ENCODE results near the gene LDHA.
"Not testable (repeated sequence)": the region's sequence is repeated elsewhere in the genome, so short reads cannot be mapped to it uniquely, and the experiment has no call there.

The LDHA gene

DNA sequence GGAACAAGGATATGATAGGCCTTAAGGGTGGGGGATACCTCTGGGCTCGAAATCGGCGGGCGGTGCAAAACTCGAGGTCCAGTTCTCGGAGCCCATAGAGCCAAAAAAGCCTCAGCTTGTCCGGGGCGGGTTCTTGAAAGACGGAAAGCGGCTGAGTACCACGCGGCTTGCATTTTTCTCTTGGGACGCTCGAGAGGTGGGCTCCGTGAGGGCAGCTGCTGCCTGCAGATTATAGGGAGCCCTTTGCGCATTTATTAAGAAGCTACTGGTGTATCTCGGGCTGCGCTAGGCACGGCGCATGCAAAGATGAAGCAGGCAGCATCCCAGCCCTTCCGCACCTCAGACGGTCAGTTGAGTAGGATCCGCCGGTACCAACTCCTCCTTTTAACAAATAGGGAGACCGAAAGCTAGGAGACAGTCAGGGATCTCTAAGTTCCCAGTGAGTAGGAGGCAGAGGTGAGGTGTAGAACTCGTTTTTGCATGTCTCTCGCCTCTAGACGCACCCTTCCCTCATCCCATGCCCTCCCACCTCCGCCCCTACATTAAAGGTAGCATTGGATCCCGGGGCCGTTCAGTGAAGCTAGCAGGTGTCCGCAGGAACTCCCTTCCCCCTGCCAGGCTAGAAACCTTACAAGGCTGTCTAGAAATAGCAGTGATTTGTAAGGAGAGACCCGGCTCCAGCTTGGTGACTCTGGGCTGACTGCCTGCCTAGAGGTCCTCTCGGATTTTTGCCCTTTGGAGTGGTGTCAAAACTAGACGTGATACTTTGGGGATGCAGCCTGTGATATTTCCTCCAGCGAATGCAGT, 768 bp downstream of the LDHA start:
- peak; percentile 12 for DNase-seq

DNA sequence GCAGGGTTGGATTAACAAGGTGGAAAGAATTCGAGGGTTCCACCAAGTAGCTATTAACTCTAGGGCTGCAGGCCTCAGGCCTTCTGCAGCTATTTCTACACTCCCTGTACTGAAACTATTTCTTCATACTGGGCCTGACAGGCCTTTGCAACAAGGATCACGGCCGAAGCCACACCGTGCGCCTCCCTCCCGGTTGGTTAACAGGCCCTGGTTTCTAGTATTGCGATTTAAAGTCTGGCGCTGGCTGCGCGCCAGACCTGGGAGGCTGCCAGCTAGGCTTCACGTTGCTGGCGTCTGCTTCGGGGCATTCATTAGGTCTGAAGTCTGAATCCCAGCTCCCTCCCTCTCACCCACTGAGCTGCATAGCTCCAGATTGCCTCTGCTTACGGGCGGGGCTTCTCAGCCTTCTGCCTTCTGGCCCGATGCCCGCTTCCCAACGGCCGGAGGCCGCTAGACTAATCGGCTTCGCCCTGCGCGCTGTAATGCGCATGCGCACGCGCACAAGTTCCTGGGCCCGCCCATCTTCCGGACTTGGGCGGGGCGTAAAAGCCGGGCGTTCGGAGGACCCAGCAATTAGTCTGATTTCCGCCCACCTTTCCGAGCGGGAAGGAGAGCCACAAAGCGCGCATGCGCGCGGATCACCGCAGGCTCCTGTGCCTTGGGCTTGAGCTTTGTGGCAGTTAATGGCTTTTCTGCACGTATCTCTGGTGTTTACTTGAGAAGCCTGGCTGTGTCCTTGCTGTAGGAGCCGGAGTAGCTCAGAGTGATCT, 1.6 kb downstream of the LDHA start:
- DNase-seq = peak; percentile 95

DNA sequence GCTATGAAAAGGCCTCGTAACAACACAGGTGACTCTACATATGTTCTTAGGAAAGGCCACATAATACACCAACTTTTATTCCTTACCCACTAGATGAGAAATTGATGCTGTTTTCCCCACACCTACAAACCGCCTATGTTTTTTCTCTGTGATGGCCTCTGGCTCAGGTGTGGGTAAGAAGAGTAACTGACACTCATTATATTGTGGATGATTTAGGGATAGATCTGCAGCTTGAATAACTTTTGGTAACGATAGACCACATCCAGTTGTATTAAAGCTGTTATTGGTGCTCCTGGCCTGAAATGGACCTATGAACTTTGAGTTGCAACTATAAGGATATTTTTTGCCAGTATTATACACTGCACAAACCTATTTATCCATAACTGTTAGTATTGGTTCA, 3.6 kb downstream of the LDHA start:
- DNase-seq = no peak

DNA sequence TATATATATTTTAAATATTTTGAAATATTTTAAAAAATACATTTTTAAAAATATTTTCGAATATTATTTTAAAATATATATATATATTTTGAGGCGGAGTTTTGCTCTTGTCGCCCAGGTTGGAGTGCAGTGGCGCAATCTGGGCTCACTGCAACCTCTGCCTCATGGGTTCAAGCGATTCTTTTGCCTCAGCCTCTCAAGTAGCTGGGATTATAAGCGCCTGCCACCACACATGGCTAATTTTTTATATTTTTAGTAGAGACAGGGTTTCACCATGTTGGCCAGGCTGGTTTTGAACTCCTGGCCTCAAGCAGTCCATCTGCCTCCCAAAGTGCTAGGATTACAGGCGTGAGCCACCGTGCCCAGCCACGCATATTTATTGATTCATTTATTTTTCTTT, 6.7 kb downstream of the LDHA start:
- DNase-seq = not testable (repeated sequence)

DNA sequence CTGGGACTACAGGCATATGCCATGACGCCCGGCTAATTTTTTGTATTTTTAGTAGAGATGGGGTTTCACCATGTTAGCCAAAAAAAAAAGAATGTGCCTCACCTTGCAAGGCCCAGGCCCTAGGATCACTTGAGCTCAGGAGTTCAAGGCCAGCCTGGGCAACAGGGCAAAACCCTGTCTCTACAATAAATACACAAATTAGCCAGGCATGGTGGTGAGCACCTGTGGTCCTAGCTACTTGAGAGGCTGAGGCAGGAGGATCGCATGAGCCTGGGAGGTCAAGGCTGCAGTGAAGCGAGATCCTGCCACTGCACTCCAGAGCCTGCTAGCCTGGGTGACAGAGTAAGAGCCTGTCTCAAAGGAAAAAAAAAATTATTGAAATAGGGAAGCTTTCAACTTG, 9.7 kb downstream of the LDHA start:
- no peak for DNase-seq

DNA sequence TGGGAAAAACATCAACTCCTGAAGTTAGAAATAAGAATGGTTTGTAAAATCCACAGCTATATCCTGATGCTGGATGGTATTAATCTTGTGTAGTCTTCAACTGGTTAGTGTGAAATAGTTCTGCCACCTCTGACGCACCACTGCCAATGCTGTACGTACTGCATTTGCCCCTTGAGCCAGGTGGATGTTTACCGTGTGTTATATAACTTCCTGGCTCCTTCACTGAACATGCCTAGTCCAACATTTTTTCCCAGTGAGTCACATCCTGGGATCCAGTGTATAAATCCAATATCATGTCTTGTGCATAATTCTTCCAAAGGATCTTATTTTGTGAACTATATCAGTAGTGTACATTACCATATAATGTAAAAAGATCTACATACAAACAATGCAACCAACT, 13.0 kb downstream of the LDHA start:
- DNase-seq = not testable (repeated sequence)

DNA sequence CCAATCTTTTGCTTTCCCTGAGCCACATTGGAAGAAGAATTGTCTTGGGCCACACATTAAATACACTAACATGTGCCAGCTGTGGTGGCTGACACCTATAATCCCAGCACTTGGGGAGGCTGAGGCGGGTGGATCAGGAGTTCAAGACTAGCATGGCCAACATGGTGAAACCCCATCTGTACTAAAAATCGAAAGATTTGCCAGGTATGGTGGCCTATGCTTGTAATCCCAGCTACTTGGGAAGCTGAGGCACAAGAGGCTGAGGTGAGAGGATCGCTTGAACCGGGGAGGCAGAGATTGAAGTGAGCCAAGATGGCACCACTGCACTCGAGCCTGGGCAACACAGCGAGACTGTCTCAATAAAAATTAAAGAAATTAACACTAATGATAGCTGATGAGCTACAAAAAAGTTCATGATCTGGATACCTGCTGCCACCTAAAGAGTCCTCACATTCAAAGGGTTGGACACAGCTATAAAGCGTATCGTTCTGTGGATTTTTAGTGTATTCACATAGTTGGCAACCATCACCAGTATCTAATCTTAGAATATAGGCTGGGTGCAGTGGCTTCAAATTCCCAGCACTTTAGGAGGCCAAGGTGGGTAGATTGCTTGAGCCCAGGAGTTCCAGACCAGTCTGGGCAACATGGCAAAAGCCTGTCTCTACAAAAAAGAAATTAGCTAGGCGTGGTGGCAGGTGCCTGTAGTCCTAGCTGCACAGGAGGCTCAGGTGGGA, 14.4 kb downstream of the LDHA start:
- no peak for DNase-seq

DNA sequence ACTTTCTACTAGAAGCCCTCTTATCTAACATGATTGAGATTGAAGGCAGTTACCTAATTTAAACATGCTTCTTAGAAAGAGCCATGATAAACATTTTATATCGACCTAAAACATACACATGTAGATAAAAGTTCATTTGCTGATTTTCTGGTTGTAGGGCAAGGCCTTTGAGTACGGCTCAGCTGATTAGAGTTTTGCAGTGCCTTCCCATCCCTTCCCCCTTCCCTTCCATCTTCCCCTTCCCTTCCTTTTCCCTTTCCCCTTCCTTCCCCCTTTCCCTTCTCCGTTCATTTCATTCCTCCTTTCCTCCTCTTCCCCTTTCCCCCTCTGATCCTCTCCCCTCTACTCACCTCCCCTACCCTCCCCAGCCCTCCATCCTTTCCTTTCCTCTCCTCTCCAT, 22.1 kb downstream of the LDHA start:
- DNase-seq = no peak

DNA sequence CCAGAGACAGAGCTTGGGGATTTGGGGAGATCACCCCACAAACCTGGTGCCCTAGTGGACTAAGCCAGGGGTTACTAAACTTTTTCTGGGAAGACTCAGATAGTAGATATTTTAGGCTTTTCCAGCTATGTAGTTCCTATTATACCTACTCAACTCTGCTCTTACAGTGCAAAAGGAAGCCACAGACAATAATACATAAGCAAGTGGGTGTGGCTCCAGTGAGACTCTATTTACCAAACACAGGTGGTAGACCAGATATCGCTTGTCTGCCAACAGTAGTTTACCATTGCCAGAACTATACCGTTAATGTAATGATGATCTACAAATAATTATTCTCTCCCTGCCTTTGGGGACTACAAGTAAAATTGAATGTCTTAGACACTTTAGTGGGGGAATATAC, 24.7 kb downstream of the LDHA start:
- DNase-seq = no peak

DNA sequence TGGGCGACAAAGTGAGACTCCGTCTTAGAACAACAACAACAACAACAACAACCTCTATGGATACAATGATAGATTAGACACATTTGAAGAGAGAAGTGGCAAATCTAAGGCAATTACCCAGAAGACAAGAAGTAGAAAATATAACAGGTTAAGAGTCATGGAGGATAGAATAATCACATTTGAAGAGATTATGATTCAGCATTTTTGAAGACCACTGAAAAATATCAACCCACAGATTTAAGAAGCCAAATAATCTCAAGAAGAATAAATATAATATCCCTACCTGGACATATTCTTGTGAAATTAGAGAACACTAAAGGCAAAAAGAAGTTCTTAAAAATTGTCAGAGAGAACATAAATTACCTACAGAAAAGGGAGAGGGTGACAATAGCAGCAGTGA, 25.7 kb downstream of the LDHA start:
- DNase-seq = no peak

DNA sequence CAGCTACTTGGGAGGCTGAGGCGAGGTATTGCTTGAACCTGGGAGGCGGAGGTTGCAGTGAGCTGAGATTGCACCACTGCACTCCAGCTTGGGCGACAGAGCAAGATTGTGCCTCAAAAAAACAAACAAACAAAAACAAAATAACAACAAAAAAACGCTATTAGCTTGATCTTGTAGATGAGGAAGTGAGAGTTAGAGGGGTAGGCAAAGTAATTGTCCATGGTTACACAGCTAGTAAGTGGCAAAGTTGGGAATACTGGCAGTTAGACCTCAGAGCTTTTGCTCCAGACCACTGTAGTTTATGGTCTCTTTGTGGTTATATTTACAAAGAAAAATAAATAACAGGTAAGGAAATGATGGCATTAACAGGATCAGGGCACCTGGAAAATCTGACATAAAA, 32.9 kb downstream of the LDHA start:
- DNase-seq = no peak

DNA sequence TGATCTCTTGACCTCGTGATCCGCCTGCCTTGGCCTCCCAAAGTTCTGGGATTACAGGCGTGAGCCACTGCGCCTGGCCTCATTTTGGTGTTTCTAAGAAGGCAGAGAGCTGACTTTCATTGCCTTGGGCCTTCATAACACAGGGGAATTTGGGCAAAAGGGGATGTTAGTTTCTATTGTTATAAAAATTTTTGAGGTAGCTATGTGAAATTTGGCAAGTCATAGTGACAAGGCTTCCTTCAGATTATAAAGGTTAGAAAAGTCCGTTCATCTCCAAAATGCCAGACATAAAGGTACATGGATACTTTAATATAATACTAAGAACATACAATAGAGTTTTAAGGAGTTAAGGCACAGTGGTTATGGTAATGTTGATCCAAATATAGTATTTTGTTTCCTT, 35.0 kb downstream of the LDHA start:
- no peak for DNase-seq

DNA sequence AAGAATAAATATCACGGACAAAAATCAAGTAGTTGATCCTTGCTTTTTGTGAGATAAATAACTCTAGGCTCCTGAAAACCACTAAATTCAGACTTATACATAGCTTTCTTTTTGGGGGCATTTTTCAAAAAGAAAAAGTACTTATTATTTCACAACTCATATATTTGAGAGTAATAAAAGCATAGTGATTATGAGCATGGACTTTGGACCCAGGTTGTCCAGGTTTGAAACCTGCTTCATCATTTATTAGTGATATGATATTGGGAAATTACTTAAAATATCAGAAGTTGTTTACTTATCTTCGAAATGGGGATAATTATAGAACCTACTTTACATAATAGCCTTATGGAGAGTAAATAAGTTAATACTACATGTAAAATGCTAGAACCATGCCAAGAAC, 44.3 kb downstream of the LDHA start:
- DNase-seq = no peak

DNA sequence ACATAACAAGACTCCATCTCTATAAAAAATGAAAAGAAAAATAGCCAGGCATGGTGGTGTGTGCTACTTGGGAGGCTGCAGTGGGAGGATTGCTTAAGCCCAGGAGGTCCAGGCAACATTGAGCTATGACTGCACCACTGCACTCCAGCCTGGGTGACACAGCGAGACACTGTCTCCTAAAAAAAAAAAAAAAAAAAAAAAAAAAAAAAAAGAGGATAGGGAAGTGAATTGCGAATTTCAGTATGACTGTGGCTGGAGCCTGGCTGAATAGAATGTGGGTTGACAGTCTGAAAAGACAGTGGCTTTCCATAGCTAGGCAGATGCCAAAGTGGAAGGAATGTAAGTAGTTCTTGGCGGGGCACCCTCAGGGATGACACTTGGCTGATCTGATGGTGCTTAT, 54.9 kb downstream of the LDHA start:
- DNase-seq = no peak

DNA sequence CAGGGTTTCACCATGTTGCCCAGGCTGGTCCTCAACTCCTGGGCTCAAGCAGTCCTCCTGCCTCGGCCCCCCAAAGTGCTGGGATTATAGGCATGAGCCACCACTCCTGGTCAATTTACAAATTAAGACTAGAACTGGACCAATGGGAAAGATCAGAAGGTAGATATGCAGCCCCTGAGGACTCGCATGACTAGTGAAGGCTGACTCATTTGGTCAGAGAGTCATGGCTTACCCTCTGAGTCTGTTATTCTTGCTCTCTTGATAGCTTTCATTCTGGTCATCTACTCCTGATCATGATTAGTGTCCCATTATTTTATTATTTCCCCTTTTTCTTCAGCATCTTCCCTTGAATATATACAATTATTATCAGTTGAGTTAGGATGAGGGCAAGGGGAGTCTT, 58.6 kb downstream of the LDHA start:
- DNase-seq = no peak

DNA sequence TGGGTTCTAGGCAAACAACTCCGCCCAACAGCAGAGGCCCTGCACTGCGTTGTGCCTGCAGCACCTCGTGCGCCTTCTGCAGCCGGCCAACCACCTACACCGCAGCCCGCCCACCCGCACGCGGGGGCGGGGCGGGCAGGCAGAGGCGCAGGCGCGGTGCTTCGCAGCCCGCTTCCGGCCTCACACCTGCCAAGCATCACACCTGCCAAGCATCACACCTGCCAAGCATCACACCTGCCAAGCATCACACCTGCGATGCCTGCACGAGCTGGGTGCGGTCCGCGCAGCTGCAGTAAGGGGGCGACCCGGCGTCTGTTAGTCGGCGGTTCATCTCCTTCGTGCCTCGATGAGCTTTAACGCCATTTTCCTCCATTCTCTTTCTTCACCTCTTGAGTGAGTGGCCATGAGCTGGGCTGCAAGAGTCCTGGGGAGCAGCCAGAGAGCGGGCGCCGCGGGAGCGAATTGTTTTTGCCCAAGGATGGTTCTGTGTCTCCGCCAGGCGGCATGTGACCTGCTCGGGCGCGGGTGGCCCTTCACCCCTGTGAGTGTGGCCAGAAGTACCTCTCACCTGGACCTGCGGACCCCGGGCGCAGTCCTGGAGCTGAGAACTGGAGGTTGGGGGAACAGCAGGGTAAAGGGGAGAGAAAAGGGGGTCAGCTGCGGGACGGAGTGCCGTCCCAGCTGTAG, 61.5 kb downstream of the LDHA start, which contains the start of gene LDHAL6A:
TSS of gene LDHAL6A (plus strand) at position 171 of the 687 bp plus-strand sequence. CDS start 825 bp downstream, outside the sequence.
- DNase-seq = peak; percentile 5

DNA sequence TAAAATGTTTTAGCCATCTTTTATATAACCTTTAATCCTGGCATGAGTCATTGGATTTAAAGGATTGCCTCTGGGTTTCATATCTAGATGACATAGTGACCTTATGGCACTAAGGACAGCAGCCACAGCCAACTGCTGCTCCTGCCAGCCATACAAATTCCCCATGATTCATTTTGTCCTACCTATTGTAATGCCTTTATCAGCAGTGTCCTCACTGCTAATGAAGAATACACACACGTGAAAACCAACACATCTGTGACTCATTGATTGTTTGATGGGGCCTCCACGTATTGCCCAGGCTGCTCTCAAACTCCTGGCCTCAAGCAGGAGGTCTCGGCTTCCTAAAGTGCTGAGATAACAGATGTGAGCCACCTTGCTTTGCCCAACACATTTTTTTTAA, 63.1 kb downstream of the LDHA start:
- no peak for DNase-seq
